Activated T-helper 1 cell treated with anti-CD3 and anti-CD28 coated beads, Interleukin-12 subunit alpha, Interleukin-12 subunit beta, Interleukin-2, Interleukin-4 antibody, amounts not matched to agents 30 ng/mL and 10 ng/mL and 1 ng/mL, durations not matched to agents 14 hours and 24 hours and 36 hours (primary cell): ENCODE data around the gene TUFT1. TPM values are rescaled to one million over a fixed set of nuclear protein-coding genes. Genes with fewer than 3 reads are reported as not detected.

Source experiments
- DNase-seq: peaks from one replicate; pipeline ENCODE4 v3.0.0; 2021; ENCODE audit warnings: low spot score
- H3K27ac Mint-ChIP-seq: one replicate; pipeline ENCODE4 v1.8.0; 2021; ENCODE audit warnings: mild to moderate bottlenecking, mixed read lengths
- H3K27me3 Mint-ChIP-seq: one replicate; pipeline ENCODE4 v1.8.0; 2022; ENCODE audit warnings: mild to moderate bottlenecking, moderate library complexity, mixed read lengths; ENCODE audit not compliant: insufficient read depth
- H3K36me3 Mint-ChIP-seq: one replicate; pipeline ENCODE4 v1.8.0; 2021; ENCODE audit warnings: low read depth, mixed read lengths
- H3K4me1 Mint-ChIP-seq: one replicate; pipeline ENCODE4 v1.8.0; 2021; ENCODE audit warnings: low read depth, mixed read lengths
- H3K4me3 Mint-ChIP-seq: one replicate; pipeline ENCODE4 v1.8.0; 2021; ENCODE audit warnings: mild to moderate bottlenecking, moderate library complexity, mixed read lengths
- H3K9me3 Mint-ChIP-seq: one replicate; pipeline ENCODE4 v1.8.0; 2021; ENCODE audit warnings: mixed read lengths
- intact Hi-C: fragments of 100-400 bp; cut with micrococcal nuclease; formaldehyde crosslinking; loops from one replicate; pipeline ENCODE4 v1.15.1; 2024
- total RNA-seq: library from RNA; stranded (reverse); gene quantifications from 2 replicates; pipeline ENCODE4 v1.2.3, GENCODE V29; 2022

The TUFT1 gene
- total RNA-seq, 1 donor from 2014 or later = 1.9 TPM

DNA sequence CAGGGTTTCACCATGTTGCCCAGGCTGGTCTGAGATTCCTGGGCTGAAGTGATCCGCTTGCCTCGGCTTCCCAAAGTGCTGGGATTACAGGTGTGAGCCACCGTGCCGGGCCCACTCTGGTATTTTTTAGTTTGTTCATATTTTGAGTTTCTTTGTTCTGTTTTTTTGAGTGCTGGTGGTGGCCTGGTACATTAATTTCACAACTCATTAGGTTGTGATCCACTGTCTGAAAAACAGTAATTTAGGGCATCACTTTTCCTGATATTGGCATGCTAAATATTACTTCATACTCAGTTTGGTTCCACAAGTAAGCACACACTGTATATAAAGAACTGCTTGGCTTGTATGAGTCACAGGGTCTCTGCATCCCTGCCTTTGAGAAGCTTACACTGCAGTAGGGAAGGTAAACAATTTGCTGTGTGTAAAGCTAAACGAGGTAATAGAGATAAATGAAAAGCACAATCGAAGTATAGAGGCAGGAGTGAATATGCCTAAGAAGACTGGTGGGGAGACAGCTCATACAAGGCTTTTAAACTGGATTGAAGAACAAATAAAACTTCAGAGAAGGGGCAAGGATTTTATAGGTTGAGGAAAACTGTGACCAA is 79.5 kb downstream of the TUFT1 start:
- DNase-seq = no peak
- intact Hi-C loops = loop anchor here (10.0 kb wide), 1 partner anchor 375 kb away; the partner anchor contains the start of gene S100A10
- Mint-ChIP-seq H3K27me3 (no peaks in the 10 kb centered on the region), H3K4me1 (peaks cover 26% of the 10 kb centered on the region), H3K4me3 (no peak overlapping the region), H3K36me3 (peaks cover 11% of the 10 kb centered on the region), H3K9me3 (no peaks in the 10 kb centered on the region), H3K27ac (no peak overlapping the region)

DNA sequence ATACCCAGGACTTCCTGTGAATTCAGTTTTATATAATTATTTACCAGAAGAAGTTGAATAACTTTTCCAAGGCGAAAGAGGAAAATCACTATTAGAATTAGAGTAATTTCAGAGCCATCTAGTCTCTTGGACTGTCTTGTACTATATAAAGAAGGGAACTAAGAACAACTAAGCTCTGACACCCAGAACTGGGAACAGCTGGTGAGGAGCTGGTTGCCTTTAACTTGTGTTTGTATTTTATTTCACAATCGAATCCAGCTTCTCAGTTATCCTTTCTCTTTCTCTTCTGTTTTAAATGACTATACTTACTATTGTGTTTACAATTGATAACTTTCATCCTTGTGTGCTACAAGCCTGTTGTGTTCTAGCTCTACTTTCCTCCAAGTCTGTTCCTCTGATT is 80.2 kb downstream of the TUFT1 start:
- Mint-ChIP-seq H3K9me3 (no peaks in the 10 kb centered on the region), H3K27me3 (no peaks in the 10 kb centered on the region), H3K4me1 (peaks cover 25% of the 10 kb centered on the region), H3K27ac (no peak overlapping the region), H3K4me3 (no peak overlapping the region), H3K36me3 (peaks cover 10% of the 10 kb centered on the region)
- no peak for DNase-seq
- intact Hi-C loops = no loop called here

DNA sequence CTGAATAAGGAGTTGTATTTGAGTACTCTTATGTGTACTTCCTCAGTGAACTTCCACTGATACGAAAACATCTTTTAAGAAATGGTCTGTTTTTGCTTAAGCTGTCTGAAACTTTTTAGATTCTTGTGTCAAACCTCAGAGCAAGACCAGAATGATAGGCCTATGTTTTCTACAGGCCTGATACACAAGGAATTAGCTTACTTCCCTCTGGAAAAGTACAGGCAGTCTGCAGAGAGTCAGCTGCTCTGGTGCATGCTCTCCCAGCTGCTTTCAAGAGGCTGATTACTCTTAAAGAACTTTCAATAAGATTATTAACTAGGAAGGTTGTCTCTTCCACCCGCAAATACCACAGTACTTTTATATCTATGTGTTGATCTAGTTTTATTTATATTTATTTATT is 81.2 kb downstream of the TUFT1 start:
- no peaks in the 10 kb centered on the region for H3K9me3 Mint-ChIP-seq
- H3K4me3 Mint-ChIP-seq = no peak overlapping the region
- peaks cover 5% of the 10 kb centered on the region for H3K36me3 Mint-ChIP-seq
- no peak overlapping the region for H3K27ac Mint-ChIP-seq
- no peaks in the 10 kb centered on the region for H3K27me3 Mint-ChIP-seq
- no peak for DNase-seq
- peaks cover 17% of the 10 kb centered on the region for H3K4me1 Mint-ChIP-seq
- intact Hi-C loops = no loop called here

DNA sequence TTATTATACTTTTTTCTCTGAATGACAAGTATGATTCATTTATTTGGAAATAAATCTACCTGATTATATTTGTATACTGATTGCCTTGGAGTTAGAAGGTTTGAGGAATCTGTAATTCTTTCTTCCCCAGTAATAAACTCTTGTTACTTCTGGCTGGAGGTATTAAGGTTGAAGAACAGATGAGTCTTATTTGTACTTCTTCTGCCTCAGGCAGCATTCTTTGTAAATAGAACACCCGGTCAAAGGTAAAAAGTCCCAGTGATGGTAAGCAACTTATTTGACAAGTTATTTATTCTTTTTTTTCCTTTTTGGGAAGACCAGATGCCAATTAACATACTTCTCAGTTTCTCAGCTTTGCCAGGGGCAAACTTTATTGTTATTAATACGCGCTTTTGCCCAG is 84.7 kb downstream of the TUFT1 start:
- Mint-ChIP-seq H3K27ac (no peak overlapping the region), H3K36me3 (peaks cover 5% of the 10 kb centered on the region), H3K27me3 (no peaks in the 10 kb centered on the region), H3K4me1 (peaks cover 8% of the 10 kb centered on the region), H3K4me3 (no peak overlapping the region), H3K9me3 (no peaks in the 10 kb centered on the region)
- no peak for DNase-seq
- intact Hi-C loops = no loop called here

DNA sequence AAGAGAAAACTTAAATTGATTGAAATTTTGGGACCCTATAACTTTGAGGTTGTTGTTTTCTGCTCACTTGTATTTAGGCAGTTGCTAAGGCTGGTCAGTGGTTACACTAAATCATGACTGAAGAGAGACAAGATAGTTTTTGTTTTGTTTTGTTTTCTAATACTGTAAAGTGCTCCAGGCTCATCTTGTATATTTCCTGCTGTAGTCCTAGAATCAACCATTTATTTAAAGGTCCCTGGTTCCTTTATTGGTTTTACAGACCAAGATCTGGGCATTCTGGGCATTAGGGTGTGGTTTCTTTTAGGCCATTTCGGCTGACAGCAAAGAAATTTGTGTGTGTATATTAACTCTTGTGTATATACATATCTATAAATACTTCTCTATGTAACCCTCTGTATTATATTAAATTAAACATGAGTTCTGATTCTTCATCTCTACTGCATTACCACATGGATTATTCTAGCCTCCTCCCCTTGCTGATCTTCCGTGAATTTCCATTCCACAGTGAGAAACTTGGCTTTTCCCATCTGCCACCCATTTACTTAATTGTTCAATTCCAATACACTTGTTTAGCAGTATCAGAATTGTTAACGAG is 86.7 kb downstream of the TUFT1 start:
- no peak for DNase-seq
- Mint-ChIP-seq H3K4me1 (no peaks in the 10 kb centered on the region), H3K4me3 (no peak overlapping the region), H3K9me3 (no peaks in the 10 kb centered on the region), H3K27me3 (no peaks in the 10 kb centered on the region), H3K36me3 (peaks cover 2% of the 10 kb centered on the region), H3K27ac (no peak overlapping the region)
- intact Hi-C loops = no loop called here

DNA sequence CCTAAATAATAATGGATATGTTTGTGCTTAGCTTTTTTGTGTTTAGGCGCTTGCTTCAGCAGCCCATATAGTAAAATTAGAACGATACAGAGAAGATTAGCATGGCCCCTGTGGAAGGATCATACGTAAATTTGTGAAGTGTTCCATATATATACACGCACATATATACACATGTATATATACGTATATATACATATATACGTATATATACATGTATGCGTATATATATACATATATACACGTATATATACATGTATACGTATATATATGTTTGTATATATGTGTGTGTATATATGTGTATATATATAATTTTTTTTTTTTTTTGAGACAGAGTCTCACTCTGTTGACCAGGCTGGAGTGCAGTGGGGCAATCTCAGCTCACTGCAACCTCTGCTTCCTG is 89.2 kb downstream of the TUFT1 start:
- intact Hi-C loops = no loop called here

More for the DNA sequence above, 89.2 kb downstream of the TUFT1 start:
- H3K4me1 Mint-ChIP-seq = no peaks in the 10 kb centered on the region
- no peak overlapping the region for H3K27ac Mint-ChIP-seq
- no peaks in the 10 kb centered on the region for H3K27me3 Mint-ChIP-seq
- peaks cover 2% of the 10 kb centered on the region for H3K36me3 Mint-ChIP-seq
- H3K9me3 Mint-ChIP-seq = no peaks in the 10 kb centered on the region
- H3K4me3 Mint-ChIP-seq = no peak overlapping the region
- no peak for DNase-seq

Other genes starting within 250 kb of the TUFT1 start
- gene PI4KB, start 212.9 kb upstream of the TUFT1 start, total RNA-seq = 52.4 and 54.7 TPM in 2 replicates
- gene RFX5, start 193.1 kb upstream of the TUFT1 start, total RNA-seq = 78.1 and 83.4 TPM in 2 replicates
- gene SELENBP1, start 167.6 kb upstream of the TUFT1 start, total RNA-seq = not detected in 2 replicates
- 436 and 454 TPM in 2 replicates for gene PSMB4, start 140.7 kb upstream of the TUFT1 start, total RNA-seq
- gene POGZ, start 80.8 kb upstream of the TUFT1 start, total RNA-seq = 89.1 and 91.1 TPM in 2 replicates
- gene CGN, start 28.9 kb upstream of the TUFT1 start, total RNA-seq = 0.17 and 0.91 TPM in 2 replicates
- 31.1 and 31.9 TPM in 2 replicates for gene SNX27, start 71.7 kb downstream of the TUFT1 start, total RNA-seq
- not detected in 2 replicates for gene CELF3, start 176.5 kb downstream of the TUFT1 start, total RNA-seq
- not detected in 2 replicates for gene RIIAD1, start 181.2 kb downstream of the TUFT1 start, total RNA-seq
- 136 and 141 TPM in 2 replicates for gene MRPL9, start 223.2 kb downstream of the TUFT1 start, total RNA-seq